Breast epithelium (tissue), 3 donors: ENCODE results near the gene RASA4B.
"Not testable (repeated sequence)": the region's sequence is repeated elsewhere in the genome, so short reads cannot be mapped to it uniquely, and the experiment has no call there.

Source experiments
- CTCF ChIP-seq, 3 donors: fragments of 450-650 bp; IDR thresholded peaks; one replicate each; pipeline ENCODE4 v1.5.1; 2016 to 2017; ENCODE audit warnings: antibody characterized with exemption in 3 of 3, mild to moderate bottlenecking in 3 of 3, moderate library complexity in 3 of 3
- POLR2A ChIP-seq: fragments of 450-650 bp; IDR thresholded peaks from one replicate; pipeline ENCODE4 v1.6.1; 2016; ENCODE audit warnings: antibody characterized with exemption, mild to moderate bottlenecking, moderate library complexity
- POLR2AphosphoS5 ChIP-seq, 3 donors: sonication (generic); formaldehyde crosslinking; IDR thresholded peaks; one replicate each; pipeline ENCODE4 v1.6.1; 2017; ENCODE audit warnings: antibody characterized with exemption in 3 of 3

GRCh38 chr7:102497308-102497707, 20.3 kb downstream of the RASA4B start:
- not testable (repeated sequence) for TF ChIP-seq POLR2AphosphoS5 (IDR thresholded peaks at IDR 0.05); CTCF (IDR thresholded peaks at IDR 0.05); POLR2A
